ENCODE data around the gene WWC1.
"Not testable (repeated sequence)": the region's sequence is repeated elsewhere in the genome, so short reads cannot be mapped to it uniquely, and the experiment has no call there.

Gene WWC1

GRCh38 chr5:168339109-168339771, 47.8 kb downstream of the WWC1 start:
- no peak for FAIRE-seq

GRCh38 chr5:168339772-168340140, 48.3 kb downstream of the WWC1 start:
- not testable (repeated sequence) for FAIRE-seq

GRCh38 chr5:168340487-168340886, 49.0 kb downstream of the WWC1 start:
- no peak for FAIRE-seq

GRCh38 chr5:168341178-168341577, 49.7 kb downstream of the WWC1 start:
- no peak for FAIRE-seq

GRCh38 chr5:168342151-168342825, 50.8 kb downstream of the WWC1 start:
- FAIRE-seq, result no peak

GRCh38 chr5:168342985-168343384, 51.5 kb downstream of the WWC1 start:
- FAIRE-seq, result no peak

- no peak for FAIRE-seq
These were observed 55.0 kb downstream of the WWC1 start for GRCh38 chr5:168346417-168346816.

GRCh38 chr5:168347368-168348083, 56.1 kb downstream of the WWC1 start:
- no peak for FAIRE-seq

GRCh38 chr5:168348084-168348414, 56.6 kb downstream of the WWC1 start:
- FAIRE-seq, result no peak

GRCh38 chr5:168350315-168350714, 58.9 kb downstream of the WWC1 start:
- no peak for FAIRE-seq

GRCh38 chr5:168353216-168353957, 61.9 kb downstream of the WWC1 start:
- no peak for FAIRE-seq

- no peak for FAIRE-seq
These were observed 63.0 kb downstream of the WWC1 start for GRCh38 chr5:168354397-168354796.

GRCh38 chr5:168356171-168356570, 64.7 kb downstream of the WWC1 start:
- no peak for FAIRE-seq

- no peak for FAIRE-seq
These were observed 65.1 kb downstream of the WWC1 start for GRCh38 chr5:168356592-168356991.

GRCh38 chr5:168357876-168358275, 66.4 kb downstream of the WWC1 start:
- FAIRE-seq, result no peak

GRCh38 chr5:168359820-168360460, 68.5 kb downstream of the WWC1 start:
- FAIRE-seq, result no peak

- FAIRE-seq, result no peak
These were observed 69.3 kb downstream of the WWC1 start for GRCh38 chr5:168360521-168361285.

GRCh38 chr5:168362097-168362885, 70.8 kb downstream of the WWC1 start:
- FAIRE-seq, result no peak

GRCh38 chr5:168364151-168364661, 72.8 kb downstream of the WWC1 start:
- no peak for FAIRE-seq

- no peak for FAIRE-seq
These were observed 73.5 kb downstream of the WWC1 start for GRCh38 chr5:168364750-168365550.

Data from TTC549 (cell line).